Thyroid gland (tissue), 4 donors: ENCODE results near the gene UBE2F. TPM values are rescaled to one million over a fixed set of nuclear protein-coding genes. Genes with fewer than 3 reads are reported as not detected.

Experiments
- DNase-seq, 2 donors: peaks; one replicate each; pipeline ENCODE4 v3.0.0-alpha.2; 2019
- H3K27ac ChIP-seq, 3 donors: fragments of 200-600 bp; sonication (generic); 1 replicate in 2 of 3; 2 replicates in 1 of 3; pipeline ENCODE4 v1.5.1; 2016 to 2019; ENCODE audit warnings: mild to moderate bottlenecking in 1 of 3, moderate library complexity in 1 of 3
- H3K27me3 ChIP-seq: fragments of 200-600 bp; sonication (generic); one replicate; pipeline ENCODE4 v1.5.1; 2019
- H3K36me3 ChIP-seq, 2 donors: fragments of 200-600 bp; sonication (generic); one replicate each; pipeline ENCODE4 v1.5.1; 2016 to 2019
- H3K4me1 ChIP-seq, 2 donors: fragments of 200-600 bp; sonication (generic); one replicate each; pipeline ENCODE4 v1.5.1; 2017 to 2019
- H3K4me3 ChIP-seq, 3 donors: fragments of 200-600 bp; sonication (generic); replicated peaks in 1 of 3; 1 replicate in 2 of 3; 2 replicates in 1 of 3; pipeline ENCODE4 v1.5.1; 2016; ENCODE audit warnings: mild to moderate bottlenecking in 1 of 3
- H3K9me3 ChIP-seq: fragments of 200-600 bp; sonication (generic); one replicate; pipeline ENCODE4 v1.5.1; 2017
- CTCF ChIP-seq, 6 experiments: fragments of 200-600 bp in 3 of 6; fragments of 450-650 bp in 3 of 6; sonication (generic) in 3 of 6; IDR thresholded peaks; one replicate each; pipeline ENCODE4 v1.5.1; 2016 to 2019; ENCODE audit warnings: antibody characterized with exemption in 6 of 6, mild to moderate bottlenecking in 2 of 6, inconsistent platforms in 1 of 6, moderate library complexity in 1 of 6
- POLR2A ChIP-seq, 2 donors: fragments of 450-650 bp; IDR thresholded peaks; one replicate each; pipeline ENCODE4 v1.6.1; 2017; ENCODE audit warnings: antibody characterized with exemption in 2 of 2, mild to moderate bottlenecking in 2 of 2, moderate library complexity in 1 of 2
- WGBS, 2 donors: methylation state at CpG; one replicate each; pipeline ENCODE4 v1.1.5; 2017; 5-methylcytosine and 5-hydroxymethylcytosine counted together
- intact Hi-C: fragments of 100-400 bp; cut with DNase I; formaldehyde crosslinking; loops from one replicate; pipeline ENCODE4 v1.15.1; 2023
- total RNA-seq, 4 donors: library from RNA; depleted of rRNA; stranded (reverse); fragments of >200 nt; gene quantifications; one replicate each; pipeline ENCODE4 v1.2.3, GENCODE V29; 2016

The UBE2F gene
- total RNA-seq, 4 donors from 2014 or later = 79.8 to 134 (median 122) TPM

- Histone ChIP-seq H3K4me1 (no peaks in the 10 kb centered on the region), H3K36me3 (peaks cover 9 to 18% of the 10 kb centered on the region in 2 donors), H3K27ac (no peak overlapping the region), H3K4me3 (no peak overlapping the region), H3K9me3 (no peaks in the 10 kb centered on the region), H3K27me3 (no peaks in the 10 kb centered on the region)
- intact Hi-C loops = no loop called here
- TF ChIP-seq CTCF (IDR thresholded peaks at IDR 0.05) (no peak), POLR2A (IDR thresholded peaks at IDR 0.05) (no peak)
- DNase-seq = no peak
- 84 to 96% methylated on average over 7 of the region's 7 CpGs for WGBS, 2 donors
Measured at GRCh38 chr2:238082827-238083226, 116.0 kb downstream of the UBE2F start.

GRCh38 chr2:238083919-238084318, 117.1 kb downstream of the UBE2F start:
- peaks cover 9 to 18% of the 10 kb centered on the region in 2 donors for H3K36me3 ChIP-seq
- no peak for TF ChIP-seq POLR2A (IDR thresholded peaks at IDR 0.05)
- TF ChIP-seq CTCF (IDR thresholded peaks at IDR 0.05) = no peak
- no peaks in the 10 kb centered on the region for H3K9me3 ChIP-seq
- DNase-seq = no peak
- no peaks in the 10 kb centered on the region for H3K4me1 ChIP-seq
- no peaks in the 10 kb centered on the region for H3K27me3 ChIP-seq
- no peak overlapping the region for H3K27ac ChIP-seq
- WGBS, 2 donors = 80 to 100% methylated on average over 5 of the region's 5 CpGs
- H3K4me3 ChIP-seq = no peak overlapping the region
- intact Hi-C loops = no loop called here

- H3K9me3 ChIP-seq = no peaks in the 10 kb centered on the region
- no peak overlapping the region for H3K27ac ChIP-seq
- H3K36me3 ChIP-seq = peaks cover 9 to 18% of the 10 kb centered on the region in 2 donors
- H3K27me3 ChIP-seq = no peaks in the 10 kb centered on the region
- WGBS, 2 donors = 90 to 93% methylated on average over 7 of the region's 7 CpGs
- no peak overlapping the region for H3K4me3 ChIP-seq
- no peaks in the 10 kb centered on the region for H3K4me1 ChIP-seq
- DNase-seq = no peak
- intact Hi-C loops = no loop called here
- TF ChIP-seq CTCF (IDR thresholded peaks at IDR 0.05) (no peak), POLR2A (IDR thresholded peaks at IDR 0.05) (no peak)
Measured at GRCh38 chr2:238084761-238085160, 117.9 kb downstream of the UBE2F start.

- peaks cover 9 to 18% of the 10 kb centered on the region in 2 donors for H3K36me3 ChIP-seq
- DNase-seq = no peak
Measured at GRCh38 chr2:238085899-238086298, 119.1 kb downstream of the UBE2F start.

GRCh38 chr2:238087211-238087610, 120.4 kb downstream of the UBE2F start:
- H3K4me3 ChIP-seq = no peak overlapping the region
- no peaks in the 10 kb centered on the region for H3K4me1 ChIP-seq
- no peak for DNase-seq
- WGBS, 2 donors = 92 to 93% methylated on average over 2 of the region's 2 CpGs
- no peak for TF ChIP-seq CTCF (IDR thresholded peaks at IDR 0.05)
- TF ChIP-seq POLR2A (IDR thresholded peaks at IDR 0.05) = no peak
- no peaks in the 10 kb centered on the region for H3K27me3 ChIP-seq
- peaks cover 9 to 14% of the 10 kb centered on the region in 2 donors for H3K36me3 ChIP-seq
- no peak overlapping the region for H3K27ac ChIP-seq
- intact Hi-C loops = no loop called here
- H3K9me3 ChIP-seq = no peaks in the 10 kb centered on the region

More at GRCh38 chr2:238085899-238086298, 119.1 kb downstream of the UBE2F start:
- Histone ChIP-seq H3K4me3 (no peak overlapping the region), H3K4me1 (no peaks in the 10 kb centered on the region), H3K27me3 (no peaks in the 10 kb centered on the region), H3K27ac (no peak overlapping the region), H3K9me3 (no peaks in the 10 kb centered on the region)
- TF ChIP-seq CTCF (IDR thresholded peaks at IDR 0.05) (no peak), POLR2A (IDR thresholded peaks at IDR 0.05) (no peak)
- WGBS, 2 donors = 96 to 98% methylated on average over 3 of the region's 3 CpGs
- intact Hi-C loops = no loop called here
